Vagina (tissue), 2 donors: ENCODE measurements around the gene HS6ST2.

Experiments used
- POLR2A ChIP-seq, 2 donors: fragments of 450-650 bp; IDR thresholded peaks; one replicate each; pipeline ENCODE4 v1.6.1; 2017; ENCODE audit warnings: antibody characterized with exemption in 2 of 2, mild to moderate bottlenecking in 2 of 2, moderate library complexity in 2 of 2
- TF ChIP-seq, protein P1 (sequence below), 3 experiments: fragments of 450-650 bp in 2 of 3; fragments of 200-600 bp in 1 of 3; sonication (generic) in 1 of 3; IDR thresholded peaks; one replicate each; pipeline ENCODE4 v1.5.1; 2017 to 2019; ENCODE audit warnings: antibody characterized with exemption in 3 of 3, mild to moderate bottlenecking in 2 of 3, moderate library complexity in 2 of 3

DNA sequence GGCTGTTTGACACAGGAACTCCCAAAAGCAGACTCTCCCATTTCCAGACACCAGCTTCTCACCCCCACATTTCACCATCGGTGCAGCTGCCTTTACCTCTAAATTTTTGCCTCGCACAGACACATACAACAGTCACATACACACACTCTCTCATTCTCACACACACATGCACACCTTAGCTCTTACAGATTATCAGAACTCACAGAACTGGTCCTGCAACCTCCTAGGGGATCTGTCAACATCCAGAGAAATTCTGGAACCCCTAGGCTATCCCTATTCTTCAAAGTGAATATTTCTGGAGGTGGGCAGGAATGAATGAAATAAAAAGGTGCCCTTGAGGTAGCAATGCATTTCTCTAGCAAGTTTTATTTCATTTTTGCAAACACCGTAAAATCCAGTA, 4.1 kb downstream of the HS6ST2 start:
- TF ChIP-seq, protein P1, sequence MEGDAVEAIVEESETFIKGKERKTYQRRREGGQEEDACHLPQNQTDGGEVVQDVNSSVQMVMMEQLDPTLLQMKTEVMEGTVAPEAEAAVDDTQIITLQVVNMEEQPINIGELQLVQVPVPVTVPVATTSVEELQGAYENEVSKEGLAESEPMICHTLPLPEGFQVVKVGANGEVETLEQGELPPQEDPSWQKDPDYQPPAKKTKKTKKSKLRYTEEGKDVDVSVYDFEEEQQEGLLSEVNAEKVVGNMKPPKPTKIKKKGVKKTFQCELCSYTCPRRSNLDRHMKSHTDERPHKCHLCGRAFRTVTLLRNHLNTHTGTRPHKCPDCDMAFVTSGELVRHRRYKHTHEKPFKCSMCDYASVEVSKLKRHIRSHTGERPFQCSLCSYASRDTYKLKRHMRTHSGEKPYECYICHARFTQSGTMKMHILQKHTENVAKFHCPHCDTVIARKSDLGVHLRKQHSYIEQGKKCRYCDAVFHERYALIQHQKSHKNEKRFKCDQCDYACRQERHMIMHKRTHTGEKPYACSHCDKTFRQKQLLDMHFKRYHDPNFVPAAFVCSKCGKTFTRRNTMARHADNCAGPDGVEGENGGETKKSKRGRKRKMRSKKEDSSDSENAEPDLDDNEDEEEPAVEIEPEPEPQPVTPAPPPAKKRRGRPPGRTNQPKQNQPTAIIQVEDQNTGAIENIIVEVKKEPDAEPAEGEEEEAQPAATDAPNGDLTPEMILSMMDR (IDR thresholded peaks at IDR 0.05): no peak
- no peak for TF ChIP-seq POLR2A (IDR thresholded peaks at IDR 0.05)
